ENCODE results near the gene SLC12A1. TPM values are rescaled to one million over a fixed set of nuclear protein-coding genes. Genes with fewer than 3 reads are reported as not detected.

Gene SLC12A1
- polyA plus RNA-seq, 2 of the 4 experiments (the other 2 are of a cell fraction) = not detected

DNA sequence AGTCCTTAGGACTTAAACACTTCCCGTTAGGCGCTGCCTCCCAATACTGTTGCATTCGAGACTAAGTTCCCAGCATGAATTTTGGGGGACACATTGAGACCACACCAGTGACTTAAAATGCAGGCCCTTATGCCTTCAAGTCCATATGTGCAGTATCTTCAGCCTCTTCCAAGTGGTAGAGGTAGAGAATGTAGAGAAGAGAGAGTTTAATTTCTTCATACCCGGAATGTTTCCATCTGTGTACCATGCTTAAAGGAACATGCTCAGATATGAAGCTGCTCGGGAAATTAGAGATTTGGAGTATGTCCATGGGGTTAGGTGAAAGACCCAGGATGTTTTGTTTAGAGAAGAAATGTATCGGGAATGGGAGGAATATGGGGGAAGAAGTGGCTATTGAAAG, 137.8 kb downstream of the SLC12A1 start:
- no peak for DNase-seq (ENCODE audit: low read depth in 1 of 2, low spot score in 1 of 2)
- TF ChIP-seq, protein P1, sequence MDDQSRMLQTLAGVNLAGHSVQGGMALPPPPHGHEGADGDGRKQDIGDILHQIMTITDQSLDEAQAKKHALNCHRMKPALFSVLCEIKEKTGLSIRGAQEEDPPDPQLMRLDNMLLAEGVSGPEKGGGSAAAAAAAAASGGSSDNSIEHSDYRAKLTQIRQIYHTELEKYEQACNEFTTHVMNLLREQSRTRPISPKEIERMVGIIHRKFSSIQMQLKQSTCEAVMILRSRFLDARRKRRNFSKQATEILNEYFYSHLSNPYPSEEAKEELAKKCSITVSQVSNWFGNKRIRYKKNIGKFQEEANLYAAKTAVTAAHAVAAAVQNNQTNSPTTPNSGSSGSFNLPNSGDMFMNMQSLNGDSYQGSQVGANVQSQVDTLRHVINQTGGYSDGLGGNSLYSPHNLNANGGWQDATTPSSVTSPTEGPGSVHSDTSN (IDR thresholded peaks at IDR 0.05) = no peak
- TF ChIP-seq HOXB5 (CRISPR knock-in tag; IDR thresholded peaks at IDR 0.05) = no peak
- TF ChIP-seq, protein P2, sequence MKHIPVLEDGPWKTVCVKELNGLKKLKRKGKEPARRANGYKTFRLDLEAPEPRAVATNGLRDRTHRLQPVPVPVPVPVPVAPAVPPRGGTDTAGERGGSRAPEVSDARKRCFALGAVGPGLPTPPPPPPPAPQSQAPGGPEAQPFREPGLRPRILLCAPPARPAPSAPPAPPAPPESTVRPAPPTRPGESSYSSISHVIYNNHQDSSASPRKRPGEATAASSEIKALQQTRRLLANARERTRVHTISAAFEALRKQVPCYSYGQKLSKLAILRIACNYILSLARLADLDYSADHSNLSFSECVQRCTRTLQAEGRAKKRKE (CRISPR knock-in tag; IDR thresholded peaks at IDR 0.05; ENCODE audit: low read depth) = no peak
- no peak for TF ChIP-seq CHD4 (IDR thresholded peaks at IDR 0.05; ENCODE audit: borderline replicate concordance)
- no peak for TF ChIP-seq MAFK (IDR thresholded peaks at IDR 0.05; ENCODE audit: partially characterized antibody)
- TF ChIP-seq SMC3 (IDR thresholded peaks at IDR 0.05) = no peak
- TF ChIP-seq ZNF302 (CRISPR knock-in tag; IDR thresholded peaks at IDR 0.05) = no peak
- TF ChIP-seq ZSCAN20 (CRISPR knock-in tag; IDR thresholded peaks at IDR 0.05) = no peak
- no peak for TF ChIP-seq RFX5 (IDR thresholded peaks at IDR 0.05)
- TF ChIP-seq CEBPB (IDR thresholded peaks at IDR 0.05) = no peak
- no peak for TF ChIP-seq MYC (IDR thresholded peaks at IDR 0.05; ENCODE audit: borderline replicate concordance, low read length)
- TF ChIP-seq TFCP2L1 (CRISPR knock-in tag; IDR thresholded peaks at IDR 0.05) = no peak
- no peak for TF ChIP-seq FOSL2 (IDR thresholded peaks at IDR 0.05)
- TF ChIP-seq FOSL2 (CRISPR knock-in tag; IDR thresholded peaks at IDR 0.05) = no peak
- TF ChIP-seq HEYL (CRISPR knock-in tag; IDR thresholded peaks at IDR 0.05) = no peak
- no peak for TF ChIP-seq PHF8 (IDR thresholded peaks at IDR 0.05; ENCODE audit: borderline replicate concordance, low read depth)
- no peak for TF ChIP-seq NR3C1 (IDR thresholded peaks at IDR 0.05)
- TF ChIP-seq HOXA7 (CRISPR knock-in tag; IDR thresholded peaks at IDR 0.05) = no peak
- TF ChIP-seq, protein P3, sequence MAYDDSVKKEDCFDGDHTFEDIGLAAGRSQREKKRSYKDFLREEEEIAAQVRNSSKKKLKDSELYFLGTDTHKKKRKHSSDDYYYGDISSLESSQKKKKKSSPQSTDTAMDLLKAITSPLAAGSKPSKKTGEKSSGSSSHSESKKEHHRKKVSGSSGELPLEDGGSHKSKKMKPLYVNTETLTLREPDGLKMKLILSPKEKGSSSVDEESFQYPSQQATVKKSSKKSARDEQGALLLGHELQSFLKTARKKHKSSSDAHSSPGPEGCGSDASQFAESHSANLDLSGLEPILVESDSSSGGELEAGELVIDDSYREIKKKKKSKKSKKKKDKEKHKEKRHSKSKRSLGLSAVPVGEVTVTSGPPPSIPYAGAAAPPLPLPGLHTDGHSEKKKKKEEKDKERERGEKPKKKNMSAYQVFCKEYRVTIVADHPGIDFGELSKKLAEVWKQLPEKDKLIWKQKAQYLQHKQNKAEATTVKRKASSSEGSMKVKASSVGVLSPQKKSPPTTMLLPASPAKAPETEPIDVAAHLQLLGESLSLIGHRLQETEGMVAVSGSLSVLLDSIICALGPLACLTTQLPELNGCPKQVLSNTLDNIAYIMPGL (CRISPR knock-in tag; IDR thresholded peaks at IDR 0.05; ENCODE audit: borderline replicate concordance) = no peak
- no peak for TF ChIP-seq RAD21 (conservative IDR thresholded peaks at IDR 0.05 in 1 of 2, IDR thresholded peaks at IDR 0.05 in 1 of 2)
- TF ChIP-seq CBX2 (IDR thresholded peaks at IDR 0.05; ENCODE audit: borderline replicate concordance, low read depth) = no peak
- CTCF ChIA-PET = no interaction called here
- ATAC-seq = no peak
- Histone ChIP-seq H3K4me3 (no peak overlapping the region), H3K4me1 (no peaks in the 10 kb centered on the region), H3K9me3 (no peaks in the 10 kb centered on the region), H3K27ac (no peak overlapping the region), H3K4me2 (no peak overlapping the region)
- POLR2A ChIA-PET = no interaction called here
- FAIRE-seq = no peak
- 90% methylated on average over 6 of the region's 6 CpGs for WGBS (ENCODE audit: missing lambda C conversion rate)

DNA sequence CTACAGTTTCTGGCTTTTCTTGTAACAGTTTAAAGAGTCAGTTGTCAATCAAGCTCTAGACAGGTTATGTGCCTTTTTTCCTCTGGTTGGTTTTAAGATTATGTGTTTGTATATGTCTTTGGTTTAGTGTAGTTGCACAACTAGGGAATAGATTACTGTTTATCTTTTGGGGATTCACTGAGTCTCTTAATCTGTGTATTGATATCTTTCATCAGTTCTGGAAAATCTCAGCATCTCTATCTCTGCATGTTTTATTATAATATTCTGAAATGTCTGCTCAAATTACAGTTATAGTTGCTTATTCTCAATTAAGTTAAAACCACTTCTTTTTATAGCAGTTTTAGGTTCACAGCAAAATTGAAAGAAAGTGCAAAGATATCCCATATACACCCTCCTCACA, 139.4 kb downstream of the SLC12A1 start:
- FAIRE-seq = no peak
- ChIA-PET CTCF (no interaction called here), POLR2A (no interaction called here)
- no peak for DNase-seq (ENCODE audit: low read depth in 1 of 2, low spot score in 1 of 2)
- Histone ChIP-seq H3K4me1 (no peaks in the 10 kb centered on the region), H3K9me3 (no peaks in the 10 kb centered on the region), H3K4me2 (no peak overlapping the region), H3K4me3 (no peak overlapping the region), H3K27ac (no peak overlapping the region)
- ATAC-seq = no peak
- no peak for TF ChIP-seq HOXB13 (CRISPR knock-in tag; IDR thresholded peaks at IDR 0.05; ENCODE audit: low read depth)
- TF ChIP-seq FOSL2 (IDR thresholded peaks at IDR 0.05) = no peak
- no peak for TF ChIP-seq FOSL2 (CRISPR knock-in tag; IDR thresholded peaks at IDR 0.05)
- no peak for TF ChIP-seq SMC3 (IDR thresholded peaks at IDR 0.05)
- no peak for TF ChIP-seq NR3C1 (IDR thresholded peaks at IDR 0.05)
- no peak for TF ChIP-seq CEBPB (IDR thresholded peaks at IDR 0.05)
- no peak for TF ChIP-seq SREBF2 (IDR thresholded peaks at IDR 0.05)
- TF ChIP-seq ZSCAN20 (CRISPR knock-in tag; IDR thresholded peaks at IDR 0.05) = no peak
